Activated CD8-positive, alpha-beta memory T cell treated with anti-CD3 and anti-CD28 coated beads for 24 hours (primary cell): ENCODE results near the gene HACD2.
A peak's percentile ranks its signal among the peaks of the same experiment; 100 is the strongest.
"Not testable (repeated sequence)": the region's sequence is repeated elsewhere in the genome, so short reads cannot be mapped to it uniquely, and the experiment has no call there.

ENCODE experiments used
- DNase-seq: peaks from one replicate; pipeline ENCODE4 v3.0.0-alpha.2; 2020

HACD2 gene

DNA sequence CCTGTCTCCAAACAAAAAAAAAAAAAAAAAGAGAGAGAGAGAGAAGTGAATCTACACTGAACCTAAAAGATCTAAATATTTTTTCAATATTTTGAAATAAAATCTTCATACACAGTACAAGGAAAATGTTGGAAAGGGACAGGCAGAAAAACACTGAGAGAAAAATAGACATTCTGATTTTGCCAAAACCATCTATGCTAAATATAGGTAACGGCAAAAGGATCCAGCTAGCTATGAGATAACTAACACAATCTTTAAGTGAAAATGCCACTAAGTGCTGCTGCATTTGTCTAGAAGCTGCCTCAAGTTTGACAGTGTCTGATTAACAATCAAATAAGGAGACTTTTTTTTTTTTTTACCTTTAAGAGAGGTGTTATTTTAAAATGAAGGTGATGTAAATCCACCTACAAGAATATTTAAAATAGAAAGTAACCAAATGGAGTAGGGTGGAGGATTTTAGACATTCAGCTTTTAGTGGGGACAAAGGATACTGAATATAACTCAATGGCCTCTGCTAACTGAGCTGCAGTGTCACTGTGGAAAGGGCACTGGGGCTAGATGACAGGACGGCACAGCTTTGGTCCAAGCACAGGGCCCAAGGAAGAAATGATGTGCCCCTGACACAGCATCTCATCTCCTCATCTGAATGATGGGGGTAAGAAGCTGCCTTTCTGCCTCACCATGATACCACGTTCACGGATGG lies 62.4 kb downstream of the HACD2 start:
- DNase-seq: no peak

DNA sequence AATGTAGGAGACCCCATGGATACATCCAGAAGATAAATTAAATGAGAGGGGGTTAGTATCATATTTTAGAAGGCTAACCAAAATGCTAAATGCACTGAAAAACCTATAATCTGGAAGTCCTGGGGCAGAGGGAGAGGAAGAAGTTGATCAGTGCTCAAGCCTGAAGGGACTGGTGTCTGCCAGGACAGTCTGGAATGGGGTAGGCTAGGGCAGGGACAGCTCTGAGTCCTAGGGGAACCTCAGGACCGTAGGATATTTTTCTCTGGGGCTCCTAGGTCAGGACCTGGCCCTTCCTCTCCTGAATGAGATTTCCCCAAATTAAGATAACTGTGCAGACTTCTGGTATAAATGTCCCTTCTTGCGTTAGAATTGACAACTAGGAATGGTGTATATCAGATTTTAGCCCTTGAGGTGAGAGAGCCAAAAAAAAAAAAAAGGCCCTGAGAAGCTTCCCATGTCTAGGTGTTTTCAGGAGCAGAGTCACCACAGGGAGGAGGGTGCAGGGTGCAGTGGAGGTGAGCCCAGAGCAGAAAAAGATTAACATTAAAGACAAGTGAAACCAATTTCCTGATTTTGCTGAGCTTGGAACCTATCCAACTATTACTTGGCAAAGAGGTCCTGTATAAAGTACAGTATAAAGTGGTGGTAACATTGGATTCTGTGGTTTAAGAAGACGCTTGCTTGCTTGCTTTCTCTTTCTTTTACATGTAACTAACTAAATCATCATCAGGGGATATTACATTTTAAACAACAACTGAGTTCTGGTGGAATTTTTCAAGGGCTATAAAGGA lies 63.5 kb downstream of the HACD2 start:
- no peak for DNase-seq

DNA sequence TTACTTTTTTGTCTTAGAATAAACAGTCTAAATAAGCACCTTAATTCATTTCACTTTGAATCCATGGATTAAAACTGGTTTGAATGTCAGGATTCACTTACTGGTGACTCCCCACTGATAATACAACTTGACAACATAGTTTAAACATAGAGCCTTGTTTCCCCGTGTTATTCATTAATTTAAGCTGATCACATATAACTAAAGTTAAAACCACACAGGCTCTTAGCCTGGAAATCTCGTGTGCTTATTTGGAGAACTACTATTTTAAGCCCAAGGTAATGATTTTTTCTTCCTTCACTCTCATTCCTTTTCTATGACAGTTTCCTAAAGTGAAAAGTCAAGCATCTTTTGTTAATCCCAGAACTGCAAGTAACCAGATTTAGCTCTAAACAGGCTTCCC lies 64.2 kb downstream of the HACD2 start:
- no peak for DNase-seq

DNA sequence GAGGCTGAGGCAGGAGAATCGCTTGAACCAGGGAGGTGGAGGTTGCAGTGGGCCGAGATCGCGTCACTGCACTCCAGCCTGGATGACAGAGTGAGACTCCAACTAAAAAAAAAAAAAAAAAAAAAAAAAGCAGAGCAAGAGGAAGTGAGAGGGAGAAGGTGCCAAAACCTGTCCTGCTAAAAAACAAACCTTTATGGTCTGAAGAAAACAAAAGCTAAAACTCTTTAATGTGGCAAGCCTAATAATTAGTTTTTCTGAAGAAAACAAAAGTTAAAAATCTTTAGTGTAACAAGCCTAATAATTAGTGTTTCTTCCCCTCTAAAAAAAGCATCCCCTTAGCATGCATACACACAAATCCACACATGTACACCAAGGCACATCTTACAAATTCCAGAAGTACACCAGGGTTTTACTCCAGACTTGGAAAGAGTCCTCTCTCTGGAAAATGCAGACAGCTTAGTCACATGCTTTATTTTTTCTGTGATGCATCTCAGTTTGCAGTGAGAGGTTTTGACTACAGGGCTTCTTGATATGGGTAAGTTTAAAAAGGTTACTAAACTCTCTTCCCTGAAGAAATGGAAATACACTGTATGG lies 65.9 kb downstream of the HACD2 start:
- DNase-seq: no peak

DNA sequence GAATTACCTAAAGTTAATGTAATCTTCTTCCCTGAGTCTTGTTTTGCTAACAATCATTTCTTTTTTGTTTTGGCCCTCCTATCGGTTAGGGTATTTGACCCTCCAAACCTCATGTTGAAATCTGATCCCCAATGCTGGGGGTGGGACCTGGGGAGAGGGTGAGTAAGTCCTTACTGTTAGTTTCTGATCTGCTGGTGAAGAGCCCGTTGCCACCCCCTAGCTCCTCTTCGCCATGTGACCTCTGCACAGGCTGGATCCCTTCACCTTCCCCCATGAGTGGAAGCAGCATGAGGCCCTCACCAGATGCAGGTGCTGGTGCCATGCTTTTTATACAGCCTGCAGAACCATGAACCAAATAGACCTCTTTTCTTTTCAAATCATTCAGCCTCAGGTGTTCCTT lies 73.1 kb downstream of the HACD2 start:
- no peak for DNase-seq

DNA sequence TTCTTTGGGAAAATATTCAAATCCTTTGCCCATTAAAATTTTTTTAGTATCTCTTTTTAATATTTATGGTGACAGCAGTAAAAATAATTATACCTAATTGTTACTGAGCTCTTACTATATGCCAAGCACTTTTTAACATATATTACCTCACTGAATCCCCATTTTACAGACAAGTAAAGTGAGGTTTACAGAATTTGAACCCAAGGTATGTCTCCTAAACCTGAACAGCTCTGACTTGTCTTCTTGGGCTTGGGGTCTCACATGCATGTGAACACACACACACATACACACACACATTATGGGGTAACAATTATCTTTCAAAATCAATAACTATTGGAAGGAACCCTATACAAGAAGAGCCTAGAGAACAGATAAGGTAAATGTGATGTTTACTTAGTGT lies 73.8 kb downstream of the HACD2 start:
- no peak for DNase-seq

DNA sequence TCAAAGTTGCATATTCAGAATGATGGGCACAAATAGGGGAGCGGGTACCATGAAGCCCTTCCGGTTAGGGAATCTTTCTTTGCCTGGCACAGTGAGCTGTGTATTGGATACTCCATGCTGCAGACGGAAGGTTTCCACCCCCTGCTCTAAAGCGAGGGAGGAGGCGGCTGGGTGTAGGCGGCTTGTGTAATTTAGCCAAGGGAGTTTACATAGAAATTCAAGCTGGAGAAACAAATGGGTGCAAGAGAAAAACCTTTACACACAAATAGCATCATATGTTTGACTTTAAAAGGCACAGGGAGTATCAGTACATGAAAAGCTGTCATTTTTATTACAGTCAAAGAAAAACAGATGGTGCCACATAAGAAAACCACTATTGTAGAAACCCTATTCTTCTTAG lies 76.7 kb downstream of the HACD2 start:
- DNase-seq: no peak

DNA sequence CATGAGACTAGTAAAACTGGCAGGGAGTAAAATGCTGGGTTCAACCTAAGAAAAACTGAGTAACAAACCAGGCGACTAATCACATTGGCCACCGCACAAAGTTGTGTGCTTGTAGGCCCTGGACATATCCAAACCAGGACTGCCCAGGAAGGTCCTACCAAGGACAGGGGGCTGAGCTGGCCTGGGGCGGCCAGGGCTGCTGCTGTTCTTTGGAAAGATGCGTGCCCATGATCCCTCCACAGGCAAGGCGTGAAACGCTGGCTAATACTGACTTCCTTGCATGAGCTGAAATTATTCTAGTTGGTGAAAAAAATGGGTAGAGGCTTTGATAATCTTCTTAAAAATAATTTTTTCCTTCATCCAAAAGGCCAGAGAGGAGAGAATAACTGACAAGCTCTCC lies 79.0 kb downstream of the HACD2 start:
- DNase-seq: no peak

DNA sequence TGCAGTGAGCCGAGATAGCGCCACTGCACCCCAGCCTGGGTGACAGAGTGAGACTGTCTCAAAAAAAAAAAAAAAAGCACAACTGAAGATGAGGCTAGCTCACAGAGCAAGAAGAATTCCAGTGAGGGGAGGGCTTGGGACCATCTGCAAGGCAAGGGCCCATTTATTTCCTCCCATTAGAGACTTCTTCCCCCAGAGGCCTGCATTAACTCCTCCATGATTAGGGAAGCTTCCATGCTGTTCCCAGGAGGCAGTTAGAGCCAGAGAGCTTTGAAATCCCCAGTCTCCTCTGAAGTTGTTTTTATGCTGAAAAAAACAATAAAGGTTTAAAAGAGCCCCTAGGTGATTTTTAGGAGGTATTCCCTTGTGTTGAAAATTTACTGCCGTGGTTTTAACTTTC lies 81.7 kb downstream of the HACD2 start:
- DNase-seq: no peak

DNA sequence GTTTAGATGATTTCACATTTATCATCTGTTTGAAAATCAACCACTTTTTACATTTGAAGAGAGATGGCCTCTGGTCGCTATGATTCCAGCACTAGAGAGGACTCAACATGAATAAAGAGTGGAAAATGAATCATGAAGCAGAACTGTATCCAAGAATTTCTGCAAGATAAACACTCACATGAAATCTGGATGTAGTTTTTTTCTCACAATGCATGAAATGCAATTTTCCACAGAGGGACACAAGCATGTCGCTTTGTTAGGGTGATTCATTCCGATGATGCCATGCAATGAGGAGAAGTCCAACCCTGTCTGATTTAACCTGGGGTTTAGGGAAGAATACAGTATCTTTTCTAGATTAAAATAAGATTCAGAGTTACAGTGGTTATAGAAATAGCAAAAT lies 85.5 kb downstream of the HACD2 start:
- no peak for DNase-seq

DNA sequence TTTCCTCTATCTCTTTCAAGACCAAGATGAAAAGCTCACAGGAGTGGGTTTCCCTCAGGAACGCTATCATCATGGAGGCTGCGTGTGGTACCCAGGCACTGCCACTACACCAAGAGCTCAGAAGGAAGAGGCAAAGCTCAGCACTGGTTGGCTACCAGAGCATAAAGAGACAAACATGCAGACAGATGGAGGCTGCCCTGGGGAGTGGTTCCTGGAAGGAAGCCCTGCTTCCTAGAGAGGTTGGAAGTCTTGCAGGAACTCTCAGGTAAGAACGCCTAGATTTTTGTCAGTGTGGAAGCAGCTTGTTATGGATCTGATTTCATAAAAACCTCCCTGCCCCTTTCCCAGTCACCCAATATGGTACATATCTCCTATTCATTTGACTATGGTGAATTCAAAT lies 86.1 kb downstream of the HACD2 start:
- no peak for DNase-seq

DNA sequence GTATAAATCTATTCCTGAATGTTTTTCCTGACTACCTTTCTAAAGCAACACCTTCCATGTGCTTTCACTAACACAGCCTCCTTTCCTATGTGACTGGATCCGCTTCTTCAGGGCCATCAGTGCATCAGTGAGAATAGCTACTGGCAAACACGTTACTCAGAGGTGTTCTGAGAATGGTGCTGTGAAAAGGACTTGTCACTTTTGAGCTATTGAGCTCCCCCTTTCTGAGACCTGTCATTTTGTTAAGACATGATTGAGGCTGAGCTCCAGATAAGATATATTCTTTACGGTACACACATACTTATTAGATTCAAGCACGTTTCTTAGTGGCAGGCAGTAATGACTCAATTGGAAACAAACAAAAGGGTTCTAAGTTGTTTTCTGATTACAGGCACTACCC lies 90.9 kb downstream of the HACD2 start:
- DNase-seq: no peak

DNA sequence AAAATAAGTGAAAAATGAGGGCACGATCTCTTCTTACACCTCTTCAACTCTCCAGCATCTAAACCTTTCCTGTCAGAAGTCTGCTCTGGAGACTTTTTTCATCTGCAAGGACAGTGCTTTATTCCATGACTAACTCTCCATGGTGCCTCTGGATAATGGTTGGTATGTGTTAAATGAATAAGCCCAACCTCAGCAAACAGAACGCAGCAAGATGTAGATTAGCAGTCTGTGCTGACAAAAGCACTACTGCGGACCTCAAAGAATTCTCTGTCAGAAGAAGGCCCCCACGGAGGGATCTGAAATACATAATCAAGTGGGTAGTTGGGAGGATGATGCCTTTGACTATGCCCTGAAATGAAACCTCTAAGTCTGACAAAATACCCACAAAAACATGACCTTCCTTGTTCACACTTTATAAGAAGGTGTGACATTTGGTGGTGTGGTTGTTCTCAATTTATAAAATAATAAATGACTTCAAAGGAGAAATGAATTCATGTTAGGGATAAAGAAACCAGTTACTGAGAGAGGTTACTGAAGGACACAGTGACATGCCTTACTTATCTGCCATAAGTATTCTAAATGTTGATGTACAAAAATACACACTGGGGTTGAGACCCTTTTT lies 92.8 kb downstream of the HACD2 start:
- DNase-seq: no peak

DNA sequence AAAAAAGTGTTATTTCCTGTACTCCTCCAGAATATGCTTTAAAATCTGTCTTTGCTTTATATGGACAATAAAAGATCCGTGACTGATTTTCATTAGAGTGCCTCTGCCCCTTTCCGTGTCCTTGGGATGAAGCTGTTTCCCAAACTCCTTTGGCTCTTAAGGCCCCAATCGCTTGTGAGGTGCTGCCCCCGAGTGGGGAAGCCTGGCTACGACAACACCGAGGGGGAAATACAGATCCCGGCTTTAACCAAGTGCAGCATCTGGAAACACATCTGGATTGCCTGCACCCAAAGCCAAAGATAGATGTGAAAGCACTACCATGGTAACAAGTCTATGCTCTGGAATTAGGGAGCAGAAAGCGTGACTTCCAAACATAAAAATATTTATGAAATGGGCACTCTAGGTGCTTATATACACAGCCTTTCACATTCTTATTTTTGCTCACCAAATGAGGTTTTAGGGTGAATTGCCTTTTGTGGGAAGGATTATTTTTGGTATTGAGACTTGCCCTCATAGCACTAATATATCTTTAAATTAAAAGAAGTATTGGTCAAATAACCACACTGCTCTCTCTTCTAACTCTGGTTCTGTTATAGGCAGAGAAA lies 95.4 kb downstream of the HACD2 start:
- DNase-seq: peak; percentile 69

DNA sequence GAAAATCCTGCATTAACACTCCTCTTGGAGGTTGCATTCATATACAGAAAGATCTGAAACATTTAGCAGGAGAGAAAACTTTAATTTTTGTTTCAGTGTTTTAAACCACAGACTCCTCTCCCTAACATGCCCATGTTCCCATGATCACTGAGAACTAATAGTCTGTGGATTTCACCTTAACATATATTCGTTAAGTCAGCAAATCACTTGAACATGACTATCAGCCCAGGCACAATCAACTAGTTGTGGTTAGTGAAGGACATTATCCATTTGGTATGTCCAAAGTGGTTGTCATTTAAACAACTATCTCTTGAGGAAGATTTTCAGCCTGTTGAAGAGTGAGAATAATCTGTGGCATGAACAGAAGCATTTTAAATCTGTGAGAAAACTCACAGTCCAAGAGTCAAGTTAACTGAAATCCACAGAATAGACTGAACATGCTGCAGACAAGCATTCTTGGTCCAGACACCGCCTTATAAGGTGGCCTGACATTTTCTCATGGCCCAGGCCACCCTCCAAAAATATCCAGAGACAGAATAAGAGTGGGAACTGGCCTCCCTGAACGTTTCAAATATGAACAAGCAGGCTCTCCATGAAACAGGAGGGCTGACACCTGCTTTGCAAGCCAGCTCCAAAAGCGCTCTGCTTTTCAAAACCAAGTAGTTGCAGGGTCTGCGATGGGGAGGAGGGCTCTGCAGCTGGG lies 96.1 kb downstream of the HACD2 start:
- no peak for DNase-seq

DNA sequence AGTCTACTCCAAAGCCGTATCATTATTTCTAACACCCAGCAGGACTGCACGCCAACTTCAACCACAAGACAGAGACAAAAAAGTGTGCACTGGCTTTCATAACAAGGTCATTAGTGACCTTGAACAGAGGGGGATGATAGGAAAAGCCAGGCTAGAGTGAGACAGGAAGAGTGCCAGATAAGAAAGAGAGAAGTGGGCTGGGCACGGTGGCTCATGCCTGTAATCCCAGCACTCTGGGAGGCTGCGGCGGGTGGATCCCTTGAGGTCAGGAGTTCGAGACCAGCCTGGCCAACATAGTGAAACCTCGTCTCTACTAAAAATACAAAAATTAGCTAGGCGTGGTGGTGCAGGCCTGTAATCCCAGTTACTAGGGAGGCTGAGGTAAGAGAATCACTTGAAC lies 97.8 kb downstream of the HACD2 start:
- DNase-seq: not testable (repeated sequence)

DNA sequence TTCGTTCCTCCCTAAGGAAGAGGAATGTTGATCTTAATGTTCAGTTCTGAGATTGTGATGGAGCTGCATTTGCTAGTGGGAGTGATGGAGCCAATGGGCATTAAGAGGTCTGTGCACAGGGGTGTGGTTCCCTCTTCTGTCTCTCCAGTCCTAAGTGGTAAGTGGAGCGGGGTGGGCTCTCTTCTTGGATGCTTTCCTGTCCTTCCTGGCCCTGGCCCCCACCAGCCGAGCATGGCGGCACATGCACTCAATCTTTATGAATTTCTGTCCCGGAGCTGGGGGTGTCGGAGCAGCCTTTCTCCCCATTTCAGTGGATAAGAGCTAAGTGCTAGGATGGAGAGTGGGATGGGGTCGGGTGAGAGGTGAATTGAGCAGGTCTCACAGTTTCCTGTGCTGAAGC lies 98.4 kb downstream of the HACD2 start:
- DNase-seq: no peak

DNA sequence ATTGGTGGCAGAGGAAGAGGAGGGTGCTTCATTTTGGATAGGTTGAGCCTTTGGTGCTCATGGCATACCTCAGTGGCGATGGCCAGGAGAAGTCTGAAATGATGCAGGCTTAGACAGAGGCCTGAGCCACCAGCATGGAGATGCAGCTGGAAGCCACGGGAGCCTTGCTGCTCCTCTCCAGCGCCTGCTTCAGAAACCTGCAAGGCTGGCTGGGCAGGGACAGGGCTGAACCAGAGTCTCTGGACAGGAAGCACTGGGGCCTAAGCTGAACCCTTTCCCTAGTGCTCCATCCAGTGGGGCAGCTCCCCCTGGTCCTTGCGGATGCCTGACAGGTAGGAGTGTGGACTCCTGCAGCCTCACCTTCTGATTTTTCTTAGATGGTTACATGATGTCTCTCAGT lies 99.3 kb downstream of the HACD2 start:
- no peak for DNase-seq

DNA sequence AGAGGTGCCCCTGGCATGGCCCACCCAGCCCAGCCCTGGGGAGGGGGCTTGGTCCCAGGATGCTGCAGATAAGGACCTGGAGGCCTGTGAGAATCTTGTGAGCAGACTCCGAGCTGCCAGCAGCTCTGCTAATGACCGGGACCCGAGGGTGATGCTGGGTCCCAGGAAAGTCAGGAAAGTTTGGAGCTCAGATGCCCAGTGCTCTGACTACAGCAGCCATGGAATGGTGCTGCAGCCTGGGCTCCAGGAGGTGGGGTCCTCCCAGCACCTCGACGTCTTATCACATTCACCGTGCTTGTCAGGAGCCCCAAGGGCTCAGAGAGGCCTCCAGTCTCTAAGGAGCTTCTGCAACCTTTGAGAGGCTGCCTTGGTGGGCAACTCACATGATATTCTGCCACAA lies 101.7 kb downstream of the HACD2 start:
- DNase-seq: no peak

DNA sequence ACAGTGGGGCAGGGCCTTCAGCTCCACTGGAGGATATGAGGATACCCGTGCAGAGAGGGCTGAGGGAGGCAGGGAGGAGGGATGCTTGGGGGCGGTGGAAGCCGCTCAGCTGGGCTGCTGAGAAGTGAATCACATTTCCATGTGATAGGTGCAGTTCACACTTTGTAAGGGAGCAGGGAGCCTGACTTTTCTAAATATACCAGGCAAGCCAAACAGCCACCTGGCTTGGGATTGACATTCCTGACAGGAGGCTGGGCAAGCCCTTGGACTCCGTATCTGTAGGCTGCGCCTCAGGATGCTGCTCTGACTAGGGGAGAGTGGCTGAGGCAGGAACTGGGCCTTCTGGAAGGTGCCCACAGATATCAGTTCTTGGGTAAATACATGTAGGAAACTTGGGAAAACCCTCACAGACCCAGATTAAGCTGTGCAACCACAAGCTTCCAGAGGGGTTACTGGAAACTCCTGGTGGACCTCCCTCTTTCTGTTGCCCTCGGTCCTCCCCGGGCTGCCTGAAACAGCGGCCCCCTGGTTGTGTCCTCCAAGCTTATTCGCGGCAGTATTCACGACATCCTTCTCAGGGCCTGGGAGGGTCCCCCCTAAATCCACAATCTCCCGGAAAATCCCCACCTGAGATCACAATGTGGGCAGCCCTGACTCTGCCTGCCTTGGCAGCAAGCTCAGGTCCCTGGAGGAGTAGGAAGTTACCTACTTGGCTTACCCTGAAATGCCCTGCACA lies 103.0 kb downstream of the HACD2 start:
- DNase-seq: no peak

DNA sequence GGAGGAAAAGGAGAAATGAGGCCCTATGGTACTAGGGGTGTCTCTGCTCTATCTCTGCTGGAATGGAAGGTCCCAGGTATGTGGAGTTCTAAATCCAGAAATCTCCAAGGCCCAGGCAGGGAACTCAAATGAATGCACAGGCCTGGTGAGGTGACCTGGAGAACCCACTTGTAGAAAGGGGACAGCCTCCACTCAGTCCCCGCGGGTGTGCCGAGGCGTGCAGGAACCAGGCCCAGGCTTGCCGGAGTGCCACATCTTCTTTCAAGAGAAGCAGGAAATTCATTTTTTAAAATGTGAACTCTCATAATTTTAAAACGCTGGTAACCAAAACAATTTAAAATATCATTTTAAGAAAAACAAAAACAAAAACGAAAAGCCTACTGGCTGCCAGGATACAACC lies 103.8 kb downstream of the HACD2 start:
- no peak for DNase-seq

DNA sequence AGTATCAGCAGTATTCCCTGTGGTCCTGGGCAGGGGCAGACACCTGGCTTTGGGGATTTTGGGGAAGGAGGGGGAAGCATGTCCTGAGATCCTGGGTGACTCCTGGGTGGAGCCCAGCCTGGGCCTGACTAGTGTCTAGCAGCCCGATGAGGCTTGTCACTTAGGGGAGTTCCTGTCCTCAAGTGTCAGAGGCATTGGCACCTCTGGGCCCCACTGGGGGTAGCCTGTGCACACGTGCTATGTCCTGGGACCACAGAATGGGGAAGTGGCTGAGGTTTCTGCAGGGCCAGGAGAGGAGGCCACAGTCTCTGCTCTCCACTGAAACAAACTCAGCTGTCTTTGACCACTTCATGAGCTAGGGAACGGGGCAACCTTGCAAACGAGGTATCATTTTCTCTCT lies 104.4 kb downstream of the HACD2 start:
- no peak for DNase-seq
